T-helper 9 cell (primary cell): ENCODE data around the gene RARRES1.

Source experiments
- DNase-seq: peaks from one replicate; pipeline ENCODE4 v3.0.0-alpha.2; 2020

RARRES1 gene

DNA sequence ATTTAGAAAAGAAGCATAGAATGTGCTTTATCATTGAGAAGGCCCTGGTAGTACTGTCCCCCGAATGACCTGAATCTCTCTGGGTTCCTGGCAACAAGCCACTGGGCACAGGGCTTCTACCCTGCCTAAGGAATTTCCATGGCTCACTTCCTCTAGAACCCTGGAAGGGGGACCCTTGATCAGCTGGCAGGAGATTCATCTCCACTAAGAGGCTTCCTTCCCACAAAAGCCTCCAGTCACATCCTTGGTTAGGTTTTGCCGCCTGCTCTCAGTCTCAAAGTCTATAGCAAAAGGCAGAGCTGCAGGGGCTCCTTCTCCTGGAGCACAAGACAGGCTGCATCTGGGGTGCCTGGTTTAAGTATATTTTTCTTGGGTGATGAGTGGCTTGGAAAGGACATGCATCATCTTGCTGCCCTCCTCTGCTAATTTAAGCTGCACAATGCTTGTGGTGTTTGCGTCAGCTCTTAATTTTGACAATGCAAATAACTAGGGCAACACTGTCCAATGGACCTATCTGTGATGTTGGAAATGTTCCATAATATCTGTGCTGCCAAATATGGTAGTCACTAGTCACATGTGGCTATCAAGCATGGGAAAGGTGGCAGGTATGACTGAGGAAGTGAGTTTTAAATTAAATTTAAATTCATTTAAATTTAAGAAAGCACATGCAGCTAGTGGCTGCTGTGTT lies 33.4 kb upstream of the RARRES1 start:
- DNase-seq = no peak

DNA sequence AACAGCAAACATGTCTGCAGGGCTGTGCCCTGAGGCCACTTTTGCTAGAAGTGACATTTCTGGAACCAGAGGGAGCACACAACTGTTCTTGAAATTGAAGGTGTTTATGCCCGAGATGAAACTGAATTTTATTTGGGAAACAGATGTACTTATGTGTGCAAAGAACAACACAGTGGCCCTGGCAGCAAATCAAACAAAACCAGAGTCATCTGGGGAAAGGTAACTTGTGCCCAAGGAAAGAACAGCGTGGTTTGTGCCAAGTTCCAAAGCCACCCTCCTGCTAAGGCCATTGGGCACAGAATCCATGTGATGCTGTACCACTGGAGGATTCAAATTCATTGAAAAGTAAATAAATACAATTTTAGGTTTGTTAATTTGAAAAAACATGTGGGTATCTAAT lies 31.2 kb upstream of the RARRES1 start:
- DNase-seq = no peak

DNA sequence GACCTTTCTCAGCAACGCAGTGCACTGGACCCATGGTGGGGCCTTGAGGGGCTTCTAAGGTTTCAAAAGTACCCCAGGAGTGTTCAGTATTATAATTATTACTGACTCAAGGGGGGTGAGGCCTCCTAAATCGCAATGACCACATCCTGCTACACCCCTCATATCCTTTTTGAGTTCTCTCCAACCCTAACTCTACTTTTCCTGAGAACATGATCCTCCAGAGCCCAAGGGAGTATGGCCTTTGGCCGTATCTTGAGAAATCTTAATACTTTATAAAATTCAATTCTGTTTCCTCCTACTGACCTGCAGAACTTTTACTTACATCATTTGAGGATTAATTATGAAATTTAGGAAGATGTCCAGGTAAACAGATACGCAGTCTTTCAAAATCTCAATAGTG lies 30.4 kb upstream of the RARRES1 start:
- DNase-seq = no peak

DNA sequence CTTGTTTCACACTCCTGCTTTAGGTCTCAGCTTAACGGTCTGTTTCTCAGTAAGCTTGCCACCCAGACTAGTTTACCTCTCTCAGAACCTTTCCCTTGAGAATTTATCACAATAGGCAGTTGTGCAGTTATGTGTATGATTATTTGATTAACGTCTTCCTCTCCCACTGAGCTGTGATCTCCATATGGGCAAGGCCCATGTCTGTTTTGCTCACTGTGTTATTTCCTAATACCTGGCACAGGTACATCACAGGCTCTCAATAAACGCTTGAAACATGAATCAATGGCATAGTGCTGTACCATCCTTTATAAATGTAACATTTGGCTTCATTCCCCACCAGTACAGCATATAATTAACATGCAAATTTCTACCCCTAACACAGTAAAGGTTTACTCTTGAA lies 29.1 kb upstream of the RARRES1 start:
- no peak for DNase-seq

DNA sequence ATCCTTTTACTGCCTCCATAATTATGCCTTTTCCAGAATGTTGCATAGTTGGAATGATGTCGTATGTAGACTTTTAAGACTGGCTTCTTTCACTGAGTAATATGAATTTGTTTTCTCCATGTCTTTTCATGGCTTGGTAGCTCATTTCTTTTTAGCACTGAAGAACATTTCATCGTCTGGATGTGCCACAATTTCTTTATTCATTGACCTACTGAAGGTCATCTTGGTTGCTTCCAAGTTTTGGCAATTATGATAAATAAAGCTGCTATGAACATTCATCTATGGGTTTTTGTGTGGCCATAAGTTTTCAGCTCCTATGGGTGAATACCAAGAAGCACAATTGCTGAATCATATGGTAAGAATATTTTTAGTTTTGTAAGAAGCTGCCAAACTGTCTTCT lies 23.2 kb upstream of the RARRES1 start:
- DNase-seq = no peak

DNA sequence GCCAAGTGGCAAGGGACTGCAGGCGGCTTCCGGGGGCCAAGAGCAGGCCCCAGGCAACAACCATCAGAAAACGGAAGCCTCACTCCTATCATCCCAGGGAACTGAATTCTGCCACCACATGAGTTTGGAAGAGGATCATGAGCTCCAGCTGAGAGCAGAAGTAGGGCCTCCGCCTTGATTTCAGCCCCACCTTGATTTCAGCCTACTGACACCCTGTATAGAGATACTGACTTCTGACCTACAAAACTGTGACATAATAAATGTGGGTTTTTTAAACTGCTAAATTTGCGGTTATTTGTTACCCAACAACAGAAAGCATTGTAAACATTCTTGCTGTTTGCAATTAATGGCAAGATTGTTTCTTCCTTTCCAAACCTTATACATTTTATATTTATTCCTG lies 21.6 kb upstream of the RARRES1 start:
- no peak for DNase-seq

DNA sequence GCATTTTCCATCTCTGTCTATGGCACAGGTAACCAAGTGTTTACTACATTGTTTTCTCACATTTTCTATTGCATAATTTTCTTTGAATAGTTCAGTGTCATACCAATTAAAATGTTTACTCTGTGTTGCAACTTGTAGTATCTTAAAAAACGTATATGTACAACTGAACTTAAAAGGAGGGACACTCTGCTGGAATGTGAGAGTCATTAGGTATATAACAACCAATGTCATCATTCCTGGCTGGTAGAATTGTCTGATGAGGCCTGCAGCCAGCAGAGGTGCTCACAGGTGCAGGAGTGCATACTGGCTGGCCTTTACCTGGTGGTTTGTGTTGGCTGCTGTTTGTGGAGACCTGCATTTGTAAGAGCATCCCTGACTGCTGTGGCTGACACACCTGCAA lies 19.1 kb upstream of the RARRES1 start:
- no peak for DNase-seq

DNA sequence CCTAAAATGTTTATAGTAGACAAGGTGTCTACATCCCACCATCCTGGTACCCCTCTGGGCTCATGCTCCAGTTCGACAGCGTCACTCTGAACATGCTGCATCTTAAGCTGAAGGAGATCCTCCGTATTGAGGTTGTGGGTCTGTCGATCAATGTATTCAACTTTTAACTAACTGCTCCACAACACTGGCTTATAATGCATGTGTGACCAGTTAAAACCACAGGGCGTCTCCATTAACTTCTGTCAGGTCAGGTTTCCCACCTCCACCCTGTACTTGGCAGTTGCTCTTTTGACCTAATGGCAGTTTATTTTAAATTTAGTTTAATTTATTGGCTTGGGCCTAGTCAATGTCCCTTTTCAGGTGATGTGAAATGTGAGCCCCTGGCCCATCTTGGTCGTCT lies 17.8 kb upstream of the RARRES1 start:
- no peak for DNase-seq

DNA sequence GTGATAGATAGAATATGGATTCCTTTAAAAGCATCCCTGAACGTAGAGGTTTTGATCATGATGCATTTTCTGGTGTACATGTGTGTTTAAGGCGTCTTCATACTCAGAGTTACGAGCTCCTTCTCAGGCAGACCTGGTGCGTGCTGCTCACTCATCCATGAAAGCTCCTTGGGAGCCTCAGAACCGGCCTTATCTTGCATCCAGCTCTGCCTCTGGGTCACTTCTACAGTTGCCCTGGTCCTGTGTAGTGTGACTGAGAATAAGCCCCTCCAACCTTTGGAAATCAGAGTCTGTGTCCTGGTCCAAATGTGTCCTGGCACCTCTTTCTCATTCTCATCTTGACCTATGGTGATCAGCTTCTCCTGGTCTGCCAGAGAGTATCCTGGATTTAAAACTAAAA lies 17.3 kb upstream of the RARRES1 start:
- DNase-seq = no peak

DNA sequence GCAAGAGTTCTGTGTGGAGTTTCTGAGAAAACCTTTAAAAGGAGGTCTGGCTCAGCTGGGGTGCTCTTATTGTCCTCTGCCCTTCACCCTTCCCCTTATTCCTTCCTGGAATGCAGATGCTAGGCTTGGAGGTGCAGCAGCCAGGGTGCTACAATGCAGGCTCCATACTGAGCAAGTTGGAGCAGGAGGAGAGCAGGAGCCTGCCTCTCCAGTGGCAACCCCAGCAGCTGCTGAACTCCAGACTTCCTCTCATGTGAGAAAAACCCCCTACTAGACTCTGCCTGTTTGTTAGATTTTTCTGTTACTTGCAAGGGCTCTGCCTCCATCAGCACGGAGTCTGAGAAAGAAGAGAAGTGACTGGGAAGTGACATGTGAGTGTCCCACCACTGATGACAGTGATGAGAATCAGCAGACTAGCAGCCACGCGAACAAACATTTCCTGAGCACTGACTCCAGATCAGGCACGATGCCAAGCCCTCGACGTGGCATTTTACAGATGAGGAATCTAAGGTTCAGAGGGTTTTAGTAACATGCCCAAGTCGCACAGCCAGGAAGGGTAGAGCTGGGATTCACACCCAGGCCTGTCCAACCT lies 16.1 kb upstream of the RARRES1 start:
- no peak for DNase-seq

DNA sequence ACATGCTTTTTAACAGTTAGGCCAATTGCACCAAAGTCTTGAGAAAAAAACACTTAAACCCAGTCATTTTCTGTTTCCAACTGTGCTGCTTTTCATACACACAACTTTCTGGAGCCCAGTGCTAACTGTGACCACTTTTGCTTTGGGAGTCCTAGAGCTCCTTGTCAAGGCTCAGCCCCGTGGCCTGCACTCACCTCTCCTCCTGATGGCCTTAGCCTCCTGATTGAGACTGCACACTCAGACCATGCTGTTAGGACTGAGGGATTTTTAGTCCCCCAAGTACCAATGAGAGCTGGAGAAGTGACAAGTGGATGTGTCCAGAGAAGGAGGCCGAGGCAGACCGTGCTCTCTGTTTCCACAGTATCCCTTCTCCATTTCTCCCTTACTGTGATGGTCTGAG lies 15.2 kb upstream of the RARRES1 start:
- no peak for DNase-seq

DNA sequence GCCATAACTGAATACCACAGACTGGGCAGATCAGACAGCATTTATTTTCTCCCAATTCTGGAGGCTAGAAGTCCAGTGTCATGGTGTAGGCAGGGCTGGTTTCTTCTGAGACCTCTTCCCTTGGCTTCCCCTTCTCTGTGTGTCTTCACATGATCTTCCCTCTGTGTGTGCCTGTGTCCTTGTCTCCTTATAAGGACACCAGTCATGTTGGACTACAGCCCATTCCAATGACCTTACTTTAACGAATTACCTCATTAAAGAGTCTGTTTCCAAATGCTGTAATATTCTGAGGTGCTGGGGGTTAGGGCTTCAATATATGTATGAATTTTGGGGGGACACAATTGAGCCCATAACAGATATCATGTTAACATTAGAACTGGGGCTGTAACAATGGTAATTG lies 13.3 kb upstream of the RARRES1 start:
- no peak for DNase-seq

DNA sequence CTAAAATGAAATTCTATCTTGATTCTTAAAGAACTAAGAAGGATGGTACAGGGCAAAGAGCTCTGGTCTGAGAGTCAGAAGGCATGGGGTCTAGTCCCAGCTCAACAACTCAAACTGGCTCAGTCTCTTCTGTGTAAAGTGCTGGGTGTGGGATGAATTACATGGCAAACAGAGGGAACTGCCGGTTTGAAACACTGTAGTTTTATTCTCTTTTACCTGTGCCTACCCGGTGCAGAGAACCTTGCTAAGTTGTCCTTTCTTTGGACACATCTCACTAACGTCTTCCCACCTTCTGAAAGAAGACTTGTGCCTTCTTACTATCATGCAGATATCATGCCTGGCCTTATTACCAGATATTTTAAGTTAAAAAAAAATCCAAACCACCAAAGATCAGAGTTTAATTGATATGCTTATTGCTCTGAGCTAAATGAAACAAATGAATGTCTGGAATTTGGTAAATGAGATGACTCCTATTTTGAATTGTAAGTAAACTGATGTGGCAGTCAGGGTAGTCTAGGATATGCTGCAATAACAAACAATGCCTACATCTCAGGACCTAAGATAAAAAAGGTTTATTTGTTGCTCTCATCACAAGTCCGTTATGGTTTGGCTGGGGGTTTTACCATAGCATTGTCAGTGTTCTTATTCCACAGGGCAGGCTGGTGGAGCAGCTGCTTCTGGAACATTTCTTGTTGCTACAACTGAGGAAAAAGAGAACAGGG lies 12.5 kb upstream of the RARRES1 start:
- no peak for DNase-seq

DNA sequence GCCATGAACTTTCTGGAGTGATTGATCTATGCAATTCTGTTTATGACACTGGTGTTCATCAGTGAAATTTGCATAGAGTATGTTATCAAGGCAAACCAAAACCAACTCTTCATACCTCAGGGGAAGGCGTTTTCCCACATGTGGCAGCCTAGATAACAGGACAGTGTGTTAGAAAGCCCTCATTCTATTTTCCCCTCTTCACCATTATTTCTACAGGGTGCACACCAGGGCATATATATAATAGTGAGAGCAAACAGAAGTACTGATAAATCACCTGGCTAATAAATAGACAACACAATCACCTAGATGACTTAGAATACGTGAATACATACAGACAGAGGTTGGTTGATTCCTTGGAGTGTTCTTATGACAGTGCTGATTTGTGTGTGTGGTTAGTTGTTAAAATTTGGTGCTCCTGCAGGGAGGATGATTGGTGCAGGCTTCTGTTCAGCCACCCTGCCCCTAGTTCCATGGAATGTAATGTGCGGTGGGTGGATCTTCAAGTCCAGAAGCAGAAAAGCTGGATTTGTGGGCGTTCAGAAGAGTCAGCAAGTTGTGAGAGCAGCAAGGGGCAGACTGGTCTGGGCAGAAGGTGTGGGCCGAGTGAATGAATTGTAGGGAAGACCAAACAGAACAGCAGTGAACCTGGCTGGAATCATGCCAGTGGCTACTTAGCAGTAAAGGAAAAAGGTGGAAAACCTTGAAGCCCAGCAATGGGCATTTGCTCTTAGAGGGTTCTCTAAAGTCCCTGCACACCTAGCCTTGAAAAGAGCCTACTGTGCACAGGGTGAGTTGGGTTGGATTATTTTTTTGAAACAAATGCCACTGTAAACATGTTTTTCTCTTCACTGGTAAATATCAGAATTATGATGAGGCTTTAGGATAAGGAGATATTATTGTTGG lies 11.7 kb upstream of the RARRES1 start:
- no peak for DNase-seq

DNA sequence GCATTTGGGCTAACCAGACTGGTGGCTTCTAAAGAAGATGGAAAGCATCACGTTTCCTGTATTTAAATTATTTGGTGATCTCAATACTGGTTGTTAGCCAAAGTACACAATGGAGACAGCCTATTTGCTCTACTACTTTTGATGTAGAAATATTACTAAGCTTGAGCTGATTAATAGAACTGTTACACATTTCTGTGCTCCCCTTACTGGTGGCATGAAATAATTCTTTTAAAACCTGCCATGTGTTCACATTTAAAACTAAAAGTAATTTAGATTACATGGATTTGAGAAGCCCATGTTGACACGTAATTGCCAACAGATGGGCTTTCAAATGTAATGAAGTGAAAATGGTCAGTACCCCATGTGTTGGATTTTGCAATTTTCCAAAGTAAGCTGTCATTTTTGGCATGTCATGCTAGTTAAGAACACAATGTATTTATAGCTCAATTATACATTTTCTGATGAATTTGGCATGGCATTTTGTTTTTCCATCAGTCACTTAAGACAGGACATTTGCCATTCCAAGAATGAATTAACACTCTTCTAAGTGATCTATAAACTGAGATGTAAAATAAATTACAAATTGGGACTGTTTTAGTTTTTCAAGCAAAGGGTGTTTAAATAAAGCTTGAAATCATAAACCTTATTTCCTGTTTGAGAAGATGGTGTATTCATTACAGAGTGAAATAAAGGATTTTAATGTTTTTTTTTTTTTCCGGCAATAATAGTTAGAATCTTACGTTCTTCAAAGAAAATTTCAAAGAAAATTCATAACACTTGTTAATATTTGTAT lies 10.8 kb upstream of the RARRES1 start:
- DNase-seq = no peak

DNA sequence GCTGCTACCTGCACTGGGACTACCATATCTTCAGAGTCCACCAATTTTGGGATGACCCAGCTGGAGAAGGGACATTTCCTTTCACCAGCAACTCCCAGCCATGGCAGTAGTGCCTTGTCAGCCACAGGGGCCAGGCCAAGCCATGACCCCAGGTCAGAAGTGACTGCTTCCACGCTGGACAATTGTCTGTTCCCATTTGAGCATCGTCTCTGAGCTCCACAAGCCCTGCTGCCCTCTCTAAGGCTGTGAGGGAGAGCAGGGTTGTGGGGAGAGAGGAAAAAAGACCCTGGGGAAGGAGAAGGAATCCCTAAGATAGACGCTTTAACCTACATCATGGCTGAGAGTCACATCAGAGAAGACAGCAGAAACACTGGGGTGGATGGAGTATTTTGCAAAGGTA lies 7.4 kb upstream of the RARRES1 start:
- no peak for DNase-seq

DNA sequence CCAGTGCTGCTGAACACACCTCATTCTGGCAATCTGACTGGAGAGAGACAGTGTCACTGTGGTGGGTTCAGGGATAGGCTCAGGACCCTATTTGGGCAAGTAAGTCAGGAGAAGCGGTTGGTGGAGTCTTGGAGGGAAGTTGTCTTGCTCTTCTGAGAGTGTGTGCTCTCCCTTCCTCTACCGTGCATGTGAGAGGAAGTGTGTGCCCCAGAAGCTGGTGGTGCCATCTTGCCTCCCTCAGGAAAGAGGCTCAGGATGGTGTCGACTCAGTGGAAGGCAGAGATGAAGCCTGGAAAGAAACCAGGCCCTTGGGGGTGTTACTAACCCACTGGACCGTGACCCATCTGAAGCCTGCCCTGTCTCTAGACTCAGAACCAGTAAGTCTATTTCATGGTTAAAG lies 6.8 kb upstream of the RARRES1 start:
- DNase-seq = no peak

DNA sequence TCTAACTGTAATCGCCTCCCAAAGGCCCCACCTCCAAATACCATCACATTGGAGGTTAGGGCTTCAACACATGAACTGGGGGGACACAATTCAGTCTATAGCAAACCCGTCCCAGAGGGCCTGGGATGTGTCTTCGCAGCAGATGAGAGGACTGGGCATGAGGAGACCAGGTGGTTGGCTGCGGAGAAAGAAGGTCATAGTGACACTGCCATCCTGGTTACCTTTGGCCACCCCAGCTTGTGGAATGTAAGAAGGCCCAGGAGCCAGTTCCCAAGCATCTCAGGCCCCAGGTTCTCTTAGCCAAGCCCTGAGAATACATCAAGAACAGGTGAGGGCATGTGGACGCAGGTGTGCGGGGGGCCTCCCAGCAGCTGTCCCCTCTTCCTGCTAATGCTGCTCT lies 6.4 kb upstream of the RARRES1 start:
- no peak for DNase-seq

DNA sequence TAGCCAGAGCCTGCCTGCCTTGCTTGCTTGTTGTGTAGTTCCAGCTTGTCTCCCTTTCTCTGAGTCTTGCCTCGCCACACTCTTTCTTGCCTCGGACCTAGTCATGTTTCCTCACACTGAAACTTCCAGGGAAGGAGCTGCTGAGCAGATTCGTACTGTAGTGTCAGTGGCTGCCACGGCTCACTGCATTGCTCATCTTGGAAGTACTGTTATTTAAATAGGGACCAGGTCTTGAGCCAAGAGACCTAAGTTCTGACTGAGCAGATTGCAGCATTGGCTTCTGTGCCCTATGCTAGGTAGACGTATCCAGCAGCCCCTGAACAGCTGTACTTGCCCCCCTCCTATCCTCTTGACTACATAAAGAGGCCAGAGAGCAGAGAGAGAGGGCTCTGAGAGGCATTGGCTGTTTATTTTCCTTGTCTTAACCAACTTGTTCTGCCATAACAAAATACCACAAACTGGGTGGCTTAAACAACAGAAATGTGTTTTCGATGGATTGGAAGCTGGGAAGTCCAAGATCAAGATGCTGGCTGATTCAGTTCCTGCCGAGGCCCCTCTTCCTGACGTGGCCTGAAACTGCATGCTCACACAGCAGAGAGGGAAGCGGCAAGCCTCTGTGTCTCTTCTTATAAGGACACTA lies 5.8 kb upstream of the RARRES1 start:
- no peak for DNase-seq

DNA sequence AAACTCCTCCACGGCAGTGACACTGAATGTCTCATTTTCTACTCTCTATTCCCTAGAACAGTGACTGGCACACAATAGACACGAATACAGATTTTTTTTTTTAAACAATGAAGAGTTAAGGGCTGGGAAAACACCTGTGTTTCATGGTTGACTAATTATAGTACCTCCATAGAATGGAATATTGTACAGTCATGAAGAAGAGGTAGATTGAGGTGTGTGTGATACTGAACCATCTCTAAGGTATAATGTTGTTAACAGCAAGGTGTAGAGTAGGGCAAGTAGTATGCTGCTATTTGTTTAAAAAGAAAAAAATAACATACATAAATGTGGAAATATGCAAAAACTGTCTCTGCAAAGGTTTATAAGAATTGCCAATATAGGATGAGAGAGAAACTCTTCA lies 5.2 kb upstream of the RARRES1 start:
- DNase-seq = no peak

DNA sequence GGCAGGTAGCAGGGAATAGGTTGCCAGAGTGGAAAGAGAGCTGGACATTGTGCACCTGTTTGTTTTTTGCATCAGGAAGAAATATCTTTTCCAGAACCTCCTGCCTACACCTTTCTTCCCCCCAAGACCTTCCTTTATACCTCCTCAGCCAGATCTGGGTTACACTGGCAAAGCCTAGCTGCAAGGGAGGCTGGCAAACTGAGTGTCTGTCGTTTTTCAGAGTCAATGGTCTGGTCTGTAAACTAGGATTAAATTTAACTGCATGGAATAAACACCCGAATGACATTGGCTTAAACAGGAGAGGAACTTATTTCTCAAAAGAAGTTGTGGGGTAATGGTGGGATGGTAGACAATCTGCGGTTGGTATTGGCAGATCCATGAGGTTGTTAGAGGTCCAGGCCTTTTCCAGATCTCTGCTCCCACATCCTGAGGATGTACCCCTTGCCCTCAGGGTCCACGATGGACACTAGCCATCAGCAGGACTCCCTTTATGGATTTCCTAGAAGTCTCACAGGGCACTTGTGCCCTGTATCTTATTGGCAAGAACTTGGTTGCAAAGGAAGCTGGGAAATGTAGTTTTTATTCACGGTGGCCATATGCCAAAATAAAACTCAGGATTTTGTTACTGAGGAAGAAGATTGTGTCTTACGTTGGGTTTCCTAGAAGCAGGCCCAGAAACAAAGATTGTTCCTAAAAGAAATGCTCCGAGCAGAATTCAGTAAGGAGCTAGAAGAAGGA lies 3.2 kb upstream of the RARRES1 start:
- DNase-seq = no peak
